GM12892 (cell line): ENCODE data around the gene PNKD. TPM values are rescaled to one million over a fixed set of nuclear protein-coding genes. Genes with fewer than 3 reads are reported as not detected.

Experiments
- DNase-seq: peaks from one replicate; pipeline ENCODE4 v3.0.0; 2011; ENCODE audit not compliant: insufficient read length
- FAIRE-seq: peaks from 2 replicates; lab custom pipeline; 2011; peaks lifted over from hg19 to GRCh38; lab: Jason Lieb, UNC
- POLR2A ChIP-seq: IDR thresholded peaks from 2 replicates; pipeline ENCODE4 v1.6.1; 2011; ENCODE audit warnings: low read depth, low read length, control low read depth
- POLR2AphosphoS5 ChIP-seq: IDR thresholded peaks from 2 replicates; pipeline ENCODE4 v1.6.1; 2011; ENCODE audit warnings: low read depth, low read length, control low read depth
- TAF1 ChIP-seq: IDR thresholded peaks from 2 replicates; pipeline ENCODE4 v1.6.1; 2011; ENCODE audit warnings: low read depth, mild to moderate bottlenecking, control low read depth, low read length, borderline replicate concordance
- polyA plus RNA-seq: library from polyadenylated mRNA; unstranded; fragments of >200 nt; gene quantifications from one replicate; pipeline ENCODE4 v1.2.1, GENCODE V29; 2012; ENCODE audit warnings: missing spikeins, inconsistent platforms; ENCODE audit not compliant: missing spikeins

PNKD gene
- 41.8 TPM for polyA plus RNA-seq

- DNase-seq (peak; percentile 99), FAIRE-seq (peak; percentile 99)
- peak; percentile 77 for TF ChIP-seq POLR2AphosphoS5
- TF ChIP-seq TAF1 = peak; percentile 76; the same call in 1 of the 2 replicates
- peak; percentile 81 for TF ChIP-seq POLR2A
Observed at GRCh38 chr2:218269900-218270720, at the start of gene PNKD, which contains the start of gene AAMP. PNKD (plus strand) TSS chr2:218270519; CDS start chr2:218270536, 17 bp downstream. AAMP (minus strand) TSS chr2:218270137; CDS start chr2:218270086, 51 bp downstream.

DNA sequence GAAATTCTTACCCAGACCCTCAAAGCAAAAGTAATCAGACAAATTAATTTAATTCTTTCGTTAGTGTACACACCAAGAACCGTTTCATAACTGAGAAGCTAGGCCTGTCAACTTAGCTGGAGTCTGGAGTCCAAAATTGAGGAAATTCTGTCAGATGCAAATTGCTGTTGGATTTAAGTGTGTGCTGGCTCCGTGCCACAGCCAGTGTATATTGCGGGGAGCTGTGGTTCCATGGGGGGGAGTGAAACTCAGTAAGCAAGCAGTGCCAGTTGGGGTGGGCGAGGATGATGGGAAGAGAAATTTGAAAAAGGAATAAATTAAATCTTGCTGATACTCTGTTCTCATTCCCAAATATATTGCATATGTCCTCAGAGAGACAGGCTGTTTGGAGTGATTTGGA is 49.3 kb upstream of the PNKD start:
- FAIRE-seq = no peak
- DNase-seq = no peak
- TF ChIP-seq POLR2A = peak; percentile 44; the same call in 1 of the 2 replicates
- no peak for TF ChIP-seq TAF1
- no peak; the same call in 1 of the 2 replicates for TF ChIP-seq POLR2AphosphoS5

GRCh38 chr2:218223046-218223445 is 47.3 kb upstream of the PNKD start:
- no peak for DNase-seq
- FAIRE-seq = no peak
- 0 out of 2 replicates have a peak, but pooled peaks have one; percentile 5 for TF ChIP-seq POLR2A
- no peak for TF ChIP-seq POLR2AphosphoS5
- TF ChIP-seq TAF1 = no peak

- no peak for DNase-seq
- TF ChIP-seq TAF1 (no peak), POLR2AphosphoS5 (no peak), POLR2A (no peak)
- no peak for FAIRE-seq
Observed at GRCh38 chr2:218224186-218224585, 46.1 kb upstream of the PNKD start.

GRCh38 chr2:218226903-218227302 is 43.4 kb upstream of the PNKD start:
- FAIRE-seq (no peak), DNase-seq (no peak)
- TF ChIP-seq POLR2AphosphoS5 (0 out of 2 replicates have a peak, but pooled peaks have one; percentile 51), TAF1 (no peak), POLR2A (peak; percentile 33; the same call in 1 of the 2 replicates)

DNA sequence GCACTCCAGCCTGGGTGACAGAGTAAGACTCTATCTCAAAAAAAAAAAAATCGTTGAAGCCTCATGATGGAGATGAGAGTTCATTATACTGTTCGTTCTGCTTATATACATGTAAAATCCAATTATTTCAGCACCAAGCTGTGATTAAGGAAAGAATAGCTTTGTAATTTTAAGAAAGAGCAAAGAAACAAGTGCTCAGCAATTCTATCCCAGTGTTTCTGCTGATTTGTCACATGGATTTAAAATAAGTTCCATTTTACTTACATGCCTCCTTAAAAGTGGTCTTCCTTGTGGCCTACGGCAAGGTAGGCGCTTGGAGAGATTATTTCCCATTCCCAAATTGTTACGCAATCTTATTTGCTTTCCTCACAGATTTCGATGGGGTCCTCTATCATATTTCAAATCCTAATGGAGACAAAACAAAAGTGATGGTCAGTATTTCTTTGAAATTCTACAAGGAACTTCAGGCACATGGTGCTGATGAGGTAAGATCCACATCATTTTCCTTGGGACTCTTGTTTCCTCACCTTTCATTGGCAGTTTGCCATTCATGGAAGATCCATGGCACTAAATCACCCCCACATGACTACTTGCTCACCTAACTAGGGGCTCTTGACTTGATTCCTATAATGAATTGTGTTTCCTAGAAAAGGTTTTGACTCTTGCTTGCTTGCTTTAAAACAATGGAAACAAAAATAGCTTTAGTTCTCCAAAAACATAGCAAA is 41.8 kb upstream of the PNKD start:
- FAIRE-seq (no peak), DNase-seq (no peak)

GRCh38 chr2:218229239-218229638 is 41.1 kb upstream of the PNKD start:
- no peak for TF ChIP-seq TAF1
- TF ChIP-seq POLR2AphosphoS5 = no peak
- no peak for TF ChIP-seq POLR2A
- DNase-seq (peak; percentile 34), FAIRE-seq (peak; percentile 86)

More for the DNA sequence above, 41.8 kb upstream of the PNKD start:
- TF ChIP-seq POLR2A = no peak
- no peak; the same call in 1 of the 2 replicates for TF ChIP-seq POLR2AphosphoS5
- TF ChIP-seq TAF1 = no peak

DNA sequence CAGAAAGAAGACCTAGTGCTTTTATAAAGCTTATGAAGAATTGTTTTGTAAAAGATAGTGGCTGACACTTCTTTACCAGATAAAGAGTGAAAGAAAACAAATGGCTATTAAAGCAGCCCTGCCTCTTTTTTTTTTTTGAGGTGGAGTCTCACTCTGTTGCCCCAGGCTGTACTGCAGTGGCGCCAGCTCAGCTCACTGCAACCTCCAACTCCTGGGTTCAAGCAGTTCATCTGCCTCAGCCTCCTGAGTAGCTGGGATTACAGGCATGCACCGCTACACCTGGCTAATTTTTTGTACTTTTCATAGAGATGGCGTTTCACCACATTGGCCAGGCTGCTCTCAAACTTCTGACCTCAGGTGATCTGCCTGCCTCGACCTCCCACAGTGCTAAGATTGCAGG is 40.5 kb upstream of the PNKD start:
- peak; percentile 57; the same call in 1 of the 2 replicates for TF ChIP-seq POLR2AphosphoS5
- TF ChIP-seq TAF1 = no peak
- TF ChIP-seq POLR2A = no peak
- no peak for FAIRE-seq
- DNase-seq = no peak

DNA sequence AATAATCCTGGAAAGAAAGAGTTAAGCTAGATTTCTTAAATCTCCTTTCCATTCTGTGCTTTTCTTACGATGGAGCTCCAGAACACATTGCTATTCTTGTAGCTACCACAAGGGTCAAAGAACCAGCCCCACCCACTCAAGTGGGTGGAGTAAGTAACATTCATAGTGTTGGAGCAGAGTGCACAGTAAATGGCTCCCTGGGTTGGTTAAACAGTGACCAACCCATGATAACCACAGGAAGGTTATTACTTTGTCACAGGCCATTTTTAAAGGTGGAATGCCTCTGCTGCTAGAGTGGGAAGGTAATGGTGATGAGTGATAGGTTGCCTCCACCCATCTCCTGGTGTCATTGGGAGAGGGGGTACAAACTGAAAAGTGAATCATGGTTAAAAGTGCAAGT is 39.4 kb upstream of the PNKD start:
- FAIRE-seq = no peak
- no peak for DNase-seq
- no peak for TF ChIP-seq POLR2AphosphoS5
- TF ChIP-seq POLR2A = no peak
- TF ChIP-seq TAF1 = no peak

- DNase-seq (no peak), FAIRE-seq (no peak)
- no peak for TF ChIP-seq POLR2AphosphoS5
- no peak for TF ChIP-seq POLR2A
- no peak for TF ChIP-seq TAF1
Observed at GRCh38 chr2:218233543-218233942, 36.8 kb upstream of the PNKD start.

GRCh38 chr2:218234521-218234920 is 35.8 kb upstream of the PNKD start:
- no peak for DNase-seq
- FAIRE-seq = no peak
- TF ChIP-seq TAF1 (no peak), POLR2AphosphoS5 (no peak), POLR2A (no peak)
